ENCODE measurements around the gene PSMD13. TPM values are rescaled to one million over a fixed set of nuclear protein-coding genes. Genes with fewer than 3 reads are reported as not detected.

The PSMD13 gene
- total and polyA plus RNA-seq, 7 donors: 108 to 265 (median 171) TPM

DNA sequence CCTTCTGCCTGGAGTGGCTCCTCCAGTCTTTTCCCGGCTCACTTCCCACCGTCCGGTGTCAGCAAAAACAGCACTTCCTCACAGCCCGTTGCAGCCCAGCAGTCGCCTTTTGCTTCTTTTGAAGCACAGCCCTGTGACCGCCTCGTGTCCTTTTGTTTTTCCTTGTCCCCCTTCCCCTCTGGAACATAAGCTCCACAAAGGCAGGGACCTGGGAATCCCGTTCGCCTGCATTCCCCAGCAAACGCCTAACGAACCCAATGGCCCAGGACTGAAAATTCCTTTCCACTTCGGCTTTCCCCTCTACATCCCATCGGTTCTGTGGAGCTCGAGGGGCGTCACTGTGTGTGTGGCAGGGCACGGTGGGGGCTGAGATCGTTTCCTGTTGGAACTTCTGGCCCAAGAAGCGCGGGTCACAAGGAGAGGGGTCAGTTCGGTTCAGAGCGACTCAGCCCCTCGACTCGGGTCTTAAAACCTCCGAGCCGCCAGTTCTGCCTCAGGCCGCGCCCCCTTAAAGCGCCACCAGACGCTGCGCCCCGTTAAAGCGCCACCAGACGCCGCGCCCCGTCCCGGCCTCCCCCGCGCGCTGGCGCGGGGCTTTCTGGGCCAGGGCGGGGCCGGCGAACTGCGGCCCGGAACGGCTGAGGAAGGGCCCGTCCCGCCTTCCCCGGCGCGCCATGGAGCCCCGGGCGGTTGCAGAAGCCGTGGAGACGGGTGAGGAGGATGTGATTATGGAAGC lies 28.4 kb upstream of the PSMD13 start:
- Histone ChIP-seq H3K4me3 (peak overlapping the region; percentile 97), H3K36me3 (ENCODE audit: insufficient read depth in 1 of 2, low read depth in 1 of 2) (peaks cover 11 to 63% of the 10 kb centered on the region in 2 donors), H3K4me1 (peaks cover 24% of the 10 kb centered on the region), H3K9me3 (no peaks in the 10 kb centered on the region), H3K27me3 (ENCODE audit: insufficient read depth in 3 of 3, low read length in 2 of 3) (no peaks in the 10 kb centered on the region), H3K27ac (peak overlapping the region; percentile 99)
- TF ChIP-seq, protein P1, sequence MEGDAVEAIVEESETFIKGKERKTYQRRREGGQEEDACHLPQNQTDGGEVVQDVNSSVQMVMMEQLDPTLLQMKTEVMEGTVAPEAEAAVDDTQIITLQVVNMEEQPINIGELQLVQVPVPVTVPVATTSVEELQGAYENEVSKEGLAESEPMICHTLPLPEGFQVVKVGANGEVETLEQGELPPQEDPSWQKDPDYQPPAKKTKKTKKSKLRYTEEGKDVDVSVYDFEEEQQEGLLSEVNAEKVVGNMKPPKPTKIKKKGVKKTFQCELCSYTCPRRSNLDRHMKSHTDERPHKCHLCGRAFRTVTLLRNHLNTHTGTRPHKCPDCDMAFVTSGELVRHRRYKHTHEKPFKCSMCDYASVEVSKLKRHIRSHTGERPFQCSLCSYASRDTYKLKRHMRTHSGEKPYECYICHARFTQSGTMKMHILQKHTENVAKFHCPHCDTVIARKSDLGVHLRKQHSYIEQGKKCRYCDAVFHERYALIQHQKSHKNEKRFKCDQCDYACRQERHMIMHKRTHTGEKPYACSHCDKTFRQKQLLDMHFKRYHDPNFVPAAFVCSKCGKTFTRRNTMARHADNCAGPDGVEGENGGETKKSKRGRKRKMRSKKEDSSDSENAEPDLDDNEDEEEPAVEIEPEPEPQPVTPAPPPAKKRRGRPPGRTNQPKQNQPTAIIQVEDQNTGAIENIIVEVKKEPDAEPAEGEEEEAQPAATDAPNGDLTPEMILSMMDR (IDR thresholded peaks at IDR 0.05): no peak
- 0 to 1% (median 1%) methylated on average over 39 to 57 of the region's 57 CpGs for WGBS, 3 donors
- ATAC-seq (peak; percentile 67 to 83 (median 76)), DNase-seq (peak; percentile 85 to 90)
- intact Hi-C loops (cut with DNase I): loop anchor here in 1 of 2 donors (2.0 to 10.0 kb wide), 3 partner anchors 24 to 296 kb away; partner anchors contain the start of gene RNH1

DNA sequence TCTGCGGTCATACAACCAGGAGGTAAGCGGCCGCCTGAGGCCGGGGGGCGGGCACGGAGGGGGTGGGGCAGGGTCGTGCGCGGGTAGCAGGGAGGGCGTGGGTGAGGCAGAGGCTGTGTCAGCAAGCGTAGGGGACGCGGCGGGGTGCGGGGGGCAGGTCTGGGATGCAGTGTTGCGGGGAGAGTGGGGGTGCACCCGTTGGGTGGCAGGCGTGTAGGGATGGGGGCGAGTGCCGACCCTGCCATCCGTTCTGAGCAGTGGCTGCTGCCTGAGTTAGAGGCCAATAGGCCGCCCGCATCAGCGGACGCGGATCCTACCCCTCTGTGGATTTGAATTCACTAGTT lies 27.9 kb upstream of the PSMD13 start:
- DNase-seq (no peak), ATAC-seq (peak in 1 of 4 donors; percentile 2)
- peak overlapping the region; percentile 97 for H3K4me3 ChIP-seq
- WGBS, 3 donors: 0% methylated on average over 17 to 26 of the region's 26 CpGs
- intact Hi-C loops (cut with DNase I): loop anchor here in 1 of 2 donors (2.0 to 10.0 kb wide), 3 partner anchors 24 to 296 kb away; partner anchors contain the start of gene RNH1
- TF ChIP-seq, protein P1 (IDR thresholded peaks at IDR 0.05): no peak
- H3K9me3 ChIP-seq: no peaks in the 10 kb centered on the region
- peaks cover 24% of the 10 kb centered on the region for H3K4me1 ChIP-seq
- H3K27ac ChIP-seq: peak overlapping the region; percentile 99
- peaks cover 11 to 63% of the 10 kb centered on the region in 2 donors for H3K36me3 ChIP-seq (ENCODE audit: insufficient read depth in 1 of 2, low read depth in 1 of 2)
- H3K27me3 ChIP-seq (ENCODE audit: insufficient read depth in 3 of 3, low read length in 2 of 3): no peaks in the 10 kb centered on the region

DNA sequence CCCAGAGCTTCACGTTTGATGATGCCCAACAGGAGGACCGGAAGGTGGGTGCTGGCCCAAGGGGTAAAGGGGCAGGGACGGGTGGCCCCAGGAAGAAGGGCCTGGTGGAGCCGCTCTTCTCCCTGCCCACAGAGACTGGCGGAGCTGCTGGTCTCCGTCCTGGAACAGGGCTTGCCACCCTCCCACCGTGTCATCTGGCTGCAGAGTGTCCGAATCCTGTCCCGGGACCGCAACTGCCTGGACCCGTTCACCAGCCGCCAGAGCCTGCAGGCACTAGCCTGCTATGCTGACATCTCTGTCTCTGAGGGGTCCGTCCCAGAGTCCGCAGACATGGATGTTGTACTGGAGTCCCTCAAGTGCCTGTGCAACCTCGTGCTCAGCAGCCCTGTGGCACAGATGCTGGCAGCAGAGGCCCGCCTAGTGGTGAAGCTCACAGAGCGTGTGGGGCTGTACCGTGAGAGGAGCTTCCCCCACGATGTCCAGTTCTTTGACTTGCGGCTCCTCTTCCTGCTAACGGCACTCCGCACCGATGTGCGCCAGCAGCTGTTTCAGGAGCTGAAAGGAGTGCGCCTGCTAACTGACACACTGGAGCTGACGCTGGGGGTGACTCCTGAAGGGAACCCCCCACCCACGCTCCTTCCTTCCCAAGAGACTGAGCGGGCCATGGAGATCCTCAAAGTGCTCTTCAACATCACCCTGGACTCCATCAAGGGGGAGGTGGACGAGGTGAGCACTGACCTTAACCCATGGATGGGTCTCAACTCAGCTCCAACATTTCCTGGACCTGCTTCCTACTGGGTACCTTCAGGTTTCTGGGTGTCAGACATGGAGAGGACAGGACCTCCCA lies 27.3 kb upstream of the PSMD13 start:
- Histone ChIP-seq H3K4me1 (peaks cover 24% of the 10 kb centered on the region), H3K27me3 (ENCODE audit: insufficient read depth in 3 of 3, low read length in 2 of 3) (no peaks in the 10 kb centered on the region), H3K36me3 (ENCODE audit: insufficient read depth in 1 of 2, low read depth in 1 of 2) (peaks cover 11 to 63% of the 10 kb centered on the region in 2 donors), H3K9me3 (no peaks in the 10 kb centered on the region), H3K27ac (peak overlapping the region; percentile 99), H3K4me3 (peak overlapping the region; percentile 97)
- TF ChIP-seq, protein P1 (IDR thresholded peaks at IDR 0.05): no peak
- peak in 1 of 2 donors; percentile 44 for DNase-seq
- WGBS, 3 donors: 39 to 45% (median 41%) methylated on average over 29 of the region's 29 CpGs
- intact Hi-C loops (cut with DNase I): loop anchor here in 1 of 2 donors (2.0 to 10.0 kb wide), 3 partner anchors 23 to 295 kb away; partner anchors contain the start of gene RNH1
- no peak for ATAC-seq

DNA sequence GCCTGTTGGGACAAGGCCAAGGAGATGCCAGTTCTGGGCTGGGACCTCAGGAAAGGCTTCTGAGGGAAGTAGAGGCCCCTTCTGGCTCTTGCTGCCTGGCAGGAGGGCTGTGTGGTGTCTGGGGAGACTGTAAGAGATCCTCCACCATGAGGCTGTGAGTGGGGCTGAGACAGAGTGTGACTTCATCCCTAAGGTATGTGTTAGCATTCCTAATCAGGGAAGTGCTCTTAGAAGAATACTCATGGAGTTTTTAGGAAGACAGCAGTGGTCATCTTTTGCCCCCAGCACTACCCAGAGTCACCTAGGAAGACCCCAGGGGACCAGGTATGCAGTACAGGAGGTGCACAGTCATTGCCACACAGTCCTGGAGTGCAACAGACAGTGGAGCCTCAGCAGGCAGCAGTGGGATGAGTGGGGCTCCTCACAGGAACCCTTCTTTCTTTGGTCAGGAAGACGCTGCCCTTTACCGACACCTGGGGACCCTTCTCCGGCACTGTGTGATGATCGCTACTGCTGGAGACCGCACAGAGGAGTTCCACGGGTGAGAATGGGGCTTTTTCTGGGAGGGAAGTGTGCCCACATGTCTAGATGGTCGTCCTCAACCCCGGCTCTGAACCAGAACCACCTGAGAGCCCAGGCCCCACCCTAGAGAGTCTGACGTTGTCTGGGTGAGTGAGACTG lies 26.5 kb upstream of the PSMD13 start:
- DNase-seq: peak in 1 of 2 donors; percentile 38
- TF ChIP-seq, protein P1 (IDR thresholded peaks at IDR 0.05): no peak
- no peaks in the 10 kb centered on the region for H3K9me3 ChIP-seq
- H3K36me3 ChIP-seq (ENCODE audit: insufficient read depth in 1 of 2, low read depth in 1 of 2): peaks cover 11 to 63% of the 10 kb centered on the region in 2 donors
- 83 to 86% (median 84%) methylated on average over 9 of the region's 9 CpGs for WGBS, 3 donors
- H3K4me1 ChIP-seq: peaks cover 24% of the 10 kb centered on the region
- no peaks in the 10 kb centered on the region for H3K27me3 ChIP-seq (ENCODE audit: insufficient read depth in 3 of 3, low read length in 2 of 3)
- ATAC-seq: no peak
- intact Hi-C loops (cut with DNase I): no loop called here
- peak overlapping the region; percentile 97 for H3K4me3 ChIP-seq
- peak overlapping the region; percentile 50 for H3K27ac ChIP-seq
